Activated CD8-positive, alpha-beta T cell treated with anti-CD3 and anti-CD28 coated beads for 36 hours (primary cell): ENCODE results near the gene LRRC3C. TPM values are rescaled to one million over a fixed set of nuclear protein-coding genes. Genes with fewer than 3 reads are reported as not detected.

Experiments
- ATAC-seq: fragments of 200-7000 bp; cut with Tn5 transposase; one replicate; pipeline ENCODE4 v1.10.0; 2021; ENCODE audit warnings: mild to moderate bottlenecking, moderate library complexity
- CTCF ChIA-PET: fragments of 350-600 bp; sonication (Branson Sonifier 250); formaldehyde crosslinking; loops from one replicate; lab custom pipeline; 2021; ENCODE audit warnings: antibody characterized with exemption; lab: Charles Lee
- POLR2A ChIA-PET: fragments of 350-600 bp; sonication (Branson Sonifier 250); formaldehyde crosslinking; loops from one replicate; lab custom pipeline; 2021; ENCODE audit warnings: antibody characterized with exemption; lab: Charles Lee
- DNase-seq: peaks from one replicate; pipeline ENCODE4 v3.0.0-alpha.2; 2020
- H3K27ac Mint-ChIP-seq: one replicate; pipeline ENCODE4 v1.8.0; 2021; ENCODE audit warnings: mild to moderate bottlenecking, mixed read lengths
- H3K27me3 Mint-ChIP-seq: one replicate; pipeline ENCODE4 v1.8.0; 2021; ENCODE audit warnings: mixed read lengths
- H3K36me3 Mint-ChIP-seq: one replicate; pipeline ENCODE4 v1.8.0; 2021; ENCODE audit warnings: low read depth, mixed read lengths
- H3K4me1 Mint-ChIP-seq: one replicate; pipeline ENCODE4 v1.8.0; 2021; ENCODE audit warnings: low read depth, mixed read lengths
- H3K4me3 Mint-ChIP-seq: one replicate; pipeline ENCODE4 v1.8.0; 2021; ENCODE audit warnings: mild to moderate bottlenecking, moderate library complexity, mixed read lengths
- H3K9me3 Mint-ChIP-seq: one replicate; pipeline ENCODE4 v1.8.0; 2021; ENCODE audit warnings: mixed read lengths
- intact Hi-C: fragments of 100-400 bp; cut with micrococcal nuclease; formaldehyde crosslinking; loops from one replicate; pipeline ENCODE4 v1.10.0; 2022
- total RNA-seq, 2 experiments: library from RNA; stranded (reverse); gene quantifications; one replicate each; pipeline ENCODE4 v1.2.3, GENCODE V29; 2021
- TF ChIP-seq, protein P1 (sequence below): fragments of 200-600 bp; IDR thresholded peaks from one replicate; pipeline ENCODE4 v1.8.0; 2022; ENCODE audit warnings: antibody characterized with exemption, mild to moderate bottlenecking

Gene LRRC3C
- total RNA-seq, 2 experiments from 2014 or later: not detected

DNA sequence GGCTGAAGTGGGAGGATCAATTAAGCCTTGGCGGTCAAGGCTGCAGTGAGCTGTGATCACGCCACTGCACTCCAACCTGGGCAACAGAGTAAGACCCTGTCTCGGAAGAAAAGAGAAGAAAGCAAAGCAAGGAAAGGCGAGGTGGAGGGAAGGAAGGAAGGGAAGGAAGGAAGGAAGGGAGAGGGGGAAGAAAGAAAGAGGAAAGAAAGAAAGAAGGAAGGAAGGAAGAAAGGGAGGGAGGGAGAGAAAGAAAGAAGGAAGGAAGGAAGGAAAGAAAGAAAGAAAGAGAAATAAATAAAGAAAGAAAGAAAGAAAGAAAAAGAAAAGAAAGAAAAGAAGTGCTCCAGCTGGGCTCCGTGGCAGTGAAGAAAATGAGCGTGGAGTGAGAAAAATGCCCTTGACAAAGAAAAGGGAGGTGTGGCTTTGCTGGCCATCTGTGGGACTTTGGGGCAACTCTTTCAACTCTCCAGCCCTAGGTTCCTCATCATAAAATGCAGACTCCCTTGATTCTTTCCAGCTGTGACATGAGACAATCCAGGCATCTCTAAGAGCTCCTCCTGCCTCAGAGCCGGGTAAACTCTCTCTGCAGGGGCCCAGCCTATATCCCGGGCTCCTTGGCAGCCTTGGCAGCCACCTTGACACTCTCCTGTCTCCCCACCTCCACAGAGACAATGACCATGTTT lies 37.6 kb downstream of the LRRC3C start:
- POLR2A ChIA-PET: interaction anchor here (0.8 to 1.1 kb wide), 3 partner anchors 14 to 89 kb away, joined by 3 to 6 read pairs (median 3); partner anchors contain the start of genes MED24 and PSMD3
- no peak for DNase-seq
- H3K27ac Mint-ChIP-seq: no peak overlapping the region
- H3K27me3 Mint-ChIP-seq: no peaks in the 10 kb centered on the region
- ATAC-seq: no peak
- intact Hi-C loops: no loop called here
- CTCF ChIA-PET: interaction anchor here (0.6 to 2.4 kb wide), 2 partner anchors 15 to 27 kb away, joined by 3 to 9 read pairs; partner anchors contain the start of gene PSMD3
- H3K9me3 Mint-ChIP-seq: no peaks in the 10 kb centered on the region
- TF ChIP-seq, protein P1, sequence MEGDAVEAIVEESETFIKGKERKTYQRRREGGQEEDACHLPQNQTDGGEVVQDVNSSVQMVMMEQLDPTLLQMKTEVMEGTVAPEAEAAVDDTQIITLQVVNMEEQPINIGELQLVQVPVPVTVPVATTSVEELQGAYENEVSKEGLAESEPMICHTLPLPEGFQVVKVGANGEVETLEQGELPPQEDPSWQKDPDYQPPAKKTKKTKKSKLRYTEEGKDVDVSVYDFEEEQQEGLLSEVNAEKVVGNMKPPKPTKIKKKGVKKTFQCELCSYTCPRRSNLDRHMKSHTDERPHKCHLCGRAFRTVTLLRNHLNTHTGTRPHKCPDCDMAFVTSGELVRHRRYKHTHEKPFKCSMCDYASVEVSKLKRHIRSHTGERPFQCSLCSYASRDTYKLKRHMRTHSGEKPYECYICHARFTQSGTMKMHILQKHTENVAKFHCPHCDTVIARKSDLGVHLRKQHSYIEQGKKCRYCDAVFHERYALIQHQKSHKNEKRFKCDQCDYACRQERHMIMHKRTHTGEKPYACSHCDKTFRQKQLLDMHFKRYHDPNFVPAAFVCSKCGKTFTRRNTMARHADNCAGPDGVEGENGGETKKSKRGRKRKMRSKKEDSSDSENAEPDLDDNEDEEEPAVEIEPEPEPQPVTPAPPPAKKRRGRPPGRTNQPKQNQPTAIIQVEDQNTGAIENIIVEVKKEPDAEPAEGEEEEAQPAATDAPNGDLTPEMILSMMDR: no peak
- H3K36me3 Mint-ChIP-seq: no peaks in the 10 kb centered on the region
- H3K4me1 Mint-ChIP-seq: peaks cover 19% of the 10 kb centered on the region
- H3K4me3 Mint-ChIP-seq: no peak overlapping the region

DNA sequence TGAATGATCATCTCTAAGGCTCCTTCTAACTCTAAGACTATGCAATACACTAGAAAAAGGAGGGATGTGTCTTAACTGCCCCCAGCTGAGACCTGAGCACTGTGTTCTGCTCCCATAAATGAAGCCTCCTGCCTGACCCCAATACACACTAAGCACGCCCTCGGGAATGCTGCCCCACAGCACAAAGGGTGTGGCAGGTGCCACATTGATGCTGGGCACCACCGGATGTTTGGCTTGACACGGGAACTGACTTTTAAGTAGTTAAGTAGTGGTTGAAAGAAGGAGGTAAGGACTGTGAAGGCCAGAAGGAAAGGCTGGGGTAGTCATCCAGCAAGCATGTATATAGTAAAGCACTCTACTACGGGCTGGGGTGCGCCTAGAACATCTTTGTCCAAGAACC lies 39.2 kb downstream of the LRRC3C start:
- no peak overlapping the region for H3K27ac Mint-ChIP-seq
- POLR2A ChIA-PET: no interaction called here
- H3K4me1 Mint-ChIP-seq: peaks cover 19% of the 10 kb centered on the region
- peaks cover 2% of the 10 kb centered on the region for H3K27me3 Mint-ChIP-seq
- no peaks in the 10 kb centered on the region for H3K9me3 Mint-ChIP-seq
- H3K4me3 Mint-ChIP-seq: no peak overlapping the region
- CTCF ChIA-PET: interaction anchor here (2.4 kb wide), 1 partner anchor 13 kb away, joined by 9 read pairs; the partner anchor contains the start of gene PSMD3
- TF ChIP-seq, protein P1: no peak
- no peak for DNase-seq
- H3K36me3 Mint-ChIP-seq: no peaks in the 10 kb centered on the region
- intact Hi-C loops: no loop called here
- no peak for ATAC-seq

DNA sequence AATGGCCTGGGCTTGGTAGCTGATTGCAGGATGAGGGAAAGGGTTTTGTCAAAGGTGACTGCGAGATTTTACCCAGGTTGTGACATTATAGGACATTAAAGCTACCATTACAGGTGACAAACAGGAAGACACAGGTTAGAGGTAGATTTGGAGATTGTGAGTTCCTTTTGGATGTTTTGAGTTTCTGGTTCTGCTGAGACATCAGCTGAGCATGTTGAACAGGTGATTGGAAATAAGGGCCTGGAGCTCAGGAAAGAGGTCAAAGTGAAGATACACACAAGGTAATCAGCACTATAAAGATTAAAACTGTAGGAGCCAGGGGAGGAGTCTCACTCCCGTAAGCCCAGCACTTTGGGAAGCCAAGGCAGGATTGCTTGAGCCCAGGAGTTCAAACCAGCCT lies 41.2 kb downstream of the LRRC3C start:
- peaks cover 4% of the 10 kb centered on the region for H3K4me1 Mint-ChIP-seq
- intact Hi-C loops: no loop called here
- peaks cover 2% of the 10 kb centered on the region for H3K27me3 Mint-ChIP-seq
- no peaks in the 10 kb centered on the region for H3K36me3 Mint-ChIP-seq
- ChIA-PET CTCF (interaction anchor here (1.3 to 2.4 kb wide), 3 partner anchors 10 to 46 kb away, joined by 3 to 16 read pairs (median 5); partner anchors contain the start of gene PSMD3), POLR2A (no interaction called here)
- TF ChIP-seq, protein P1: no peak
- ATAC-seq (no peak), DNase-seq (no peak)
- no peaks in the 10 kb centered on the region for H3K9me3 Mint-ChIP-seq
- no peak overlapping the region for H3K27ac Mint-ChIP-seq
- H3K4me3 Mint-ChIP-seq: no peak overlapping the region

DNA sequence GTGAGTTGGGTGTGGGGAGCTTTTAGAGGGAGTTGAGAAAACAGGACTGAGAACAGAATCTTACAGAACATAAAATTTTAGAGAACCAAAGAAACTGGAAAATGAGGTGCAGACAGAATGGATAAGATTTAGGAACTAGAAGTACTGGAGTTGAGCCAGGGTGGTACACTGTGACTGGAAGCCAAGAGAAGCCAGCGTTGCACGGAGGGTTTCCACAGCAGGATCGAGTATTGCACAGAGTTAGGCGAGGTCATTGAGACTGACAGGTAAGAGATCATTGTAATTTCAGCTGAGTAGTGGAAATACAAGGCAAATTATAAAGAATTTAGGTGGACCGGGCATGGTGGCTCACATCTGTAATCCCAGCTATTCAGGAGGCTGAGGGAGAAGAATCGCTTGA lies 41.8 kb downstream of the LRRC3C start:
- DNase-seq: no peak
- TF ChIP-seq, protein P1: no peak
- Mint-ChIP-seq H3K27ac (no peak overlapping the region), H3K27me3 (peaks cover 2% of the 10 kb centered on the region), H3K4me1 (no peaks in the 10 kb centered on the region), H3K36me3 (no peaks in the 10 kb centered on the region), H3K9me3 (no peaks in the 10 kb centered on the region), H3K4me3 (no peak overlapping the region)
- POLR2A ChIA-PET: no interaction called here
- CTCF ChIA-PET: interaction anchor here (1.0 to 2.4 kb wide), 4 partner anchors 11 to 117 kb away, joined by 3 to 16 read pairs (median 4); partner anchors contain the start of gene PSMD3
- ATAC-seq: no peak
- intact Hi-C loops: no loop called here

DNA sequence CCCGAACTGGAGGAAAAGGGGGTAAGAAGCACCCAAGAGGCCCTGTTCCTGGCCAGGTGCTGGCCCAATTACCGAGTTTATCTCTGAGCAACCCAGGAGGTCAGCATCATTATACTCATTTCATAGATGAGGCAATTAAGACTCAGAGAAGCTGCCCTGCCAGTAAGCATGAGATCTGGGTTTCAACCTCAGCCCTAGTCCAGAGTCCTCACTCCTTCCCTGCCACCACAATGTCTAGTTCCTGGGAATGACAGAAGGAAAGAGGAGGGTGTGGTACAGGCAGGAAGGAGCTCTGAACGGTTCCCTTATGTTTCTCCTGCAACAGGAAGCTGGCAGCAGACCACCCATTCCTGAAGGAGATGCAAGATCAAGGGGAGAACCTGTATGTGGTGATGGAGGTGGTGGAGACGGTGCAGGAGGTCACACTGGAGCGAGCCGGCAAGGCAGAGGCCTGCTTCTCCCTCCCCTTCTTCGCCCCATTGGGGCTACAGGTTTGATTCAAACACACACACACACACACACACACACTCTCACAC lies 42.7 kb downstream of the LRRC3C start:
- H3K9me3 Mint-ChIP-seq: no peaks in the 10 kb centered on the region
- no peaks in the 10 kb centered on the region for H3K4me1 Mint-ChIP-seq
- H3K27me3 Mint-ChIP-seq: peaks cover 2% of the 10 kb centered on the region
- intact Hi-C loops: no loop called here
- ChIA-PET POLR2A (no interaction called here), CTCF (interaction anchor here (1.0 to 1.3 kb wide), 2 partner anchors 11 to 116 kb away, joined by 3 read pairs; no protein-coding TSS in a partner anchor)
- no peaks in the 10 kb centered on the region for H3K36me3 Mint-ChIP-seq
- DNase-seq (no peak), ATAC-seq (no peak)
- TF ChIP-seq, protein P1: no peak
- H3K4me3 Mint-ChIP-seq: no peak overlapping the region
- no peak overlapping the region for H3K27ac Mint-ChIP-seq
